Body of pancreas (tissue), 4 donors: Measurements from ENCODE around the gene ACAA1.
"Not testable (repeated sequence)": the region's sequence is repeated elsewhere in the genome, so short reads cannot be mapped to it uniquely, and the experiment has no call there.

Experiments
- POLR2A ChIP-seq, 3 donors: fragments of 450-650 bp; IDR thresholded peaks; one replicate each; pipeline ENCODE4 v1.6.1; 2016; ENCODE audit warnings: antibody characterized with exemption in 3 of 3, mild to moderate bottlenecking in 2 of 3
- TF ChIP-seq, protein P1 (sequence below), 7 experiments: fragments of 450-650 bp in 4 of 7; fragments of 200-600 bp in 3 of 7; sonication (generic) in 3 of 7; IDR thresholded peaks; one replicate each; pipeline ENCODE4 v1.5.1; 2016 to 2019; ENCODE audit warnings: antibody characterized with exemption in 7 of 7

DNA sequence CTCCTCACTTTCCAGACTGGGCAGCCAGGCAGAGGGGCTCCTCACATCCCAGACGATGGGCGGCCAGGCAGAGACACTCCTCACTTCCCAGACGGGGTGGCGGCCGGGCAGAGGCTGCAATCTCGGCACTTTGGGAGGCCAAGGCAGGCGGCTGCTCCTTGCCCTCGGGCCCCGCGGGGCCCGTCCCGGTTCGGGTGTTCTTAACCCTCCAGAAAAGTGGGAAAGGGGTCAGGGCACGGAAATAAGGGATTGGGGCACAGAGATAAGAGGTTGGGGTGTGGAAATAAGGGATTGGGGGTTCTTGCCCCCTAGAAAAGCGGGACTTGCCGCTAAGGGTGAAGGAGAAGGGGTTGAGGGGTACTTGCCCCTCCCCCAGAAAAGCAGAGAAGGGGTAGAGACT is 54.6 kb downstream of the ACAA1 start:
- TF ChIP-seq POLR2A (IDR thresholded peaks at IDR 0.05): not testable (repeated sequence)
- TF ChIP-seq, protein P1, sequence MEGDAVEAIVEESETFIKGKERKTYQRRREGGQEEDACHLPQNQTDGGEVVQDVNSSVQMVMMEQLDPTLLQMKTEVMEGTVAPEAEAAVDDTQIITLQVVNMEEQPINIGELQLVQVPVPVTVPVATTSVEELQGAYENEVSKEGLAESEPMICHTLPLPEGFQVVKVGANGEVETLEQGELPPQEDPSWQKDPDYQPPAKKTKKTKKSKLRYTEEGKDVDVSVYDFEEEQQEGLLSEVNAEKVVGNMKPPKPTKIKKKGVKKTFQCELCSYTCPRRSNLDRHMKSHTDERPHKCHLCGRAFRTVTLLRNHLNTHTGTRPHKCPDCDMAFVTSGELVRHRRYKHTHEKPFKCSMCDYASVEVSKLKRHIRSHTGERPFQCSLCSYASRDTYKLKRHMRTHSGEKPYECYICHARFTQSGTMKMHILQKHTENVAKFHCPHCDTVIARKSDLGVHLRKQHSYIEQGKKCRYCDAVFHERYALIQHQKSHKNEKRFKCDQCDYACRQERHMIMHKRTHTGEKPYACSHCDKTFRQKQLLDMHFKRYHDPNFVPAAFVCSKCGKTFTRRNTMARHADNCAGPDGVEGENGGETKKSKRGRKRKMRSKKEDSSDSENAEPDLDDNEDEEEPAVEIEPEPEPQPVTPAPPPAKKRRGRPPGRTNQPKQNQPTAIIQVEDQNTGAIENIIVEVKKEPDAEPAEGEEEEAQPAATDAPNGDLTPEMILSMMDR (IDR thresholded peaks at IDR 0.05): not testable (repeated sequence)
